ENCODE measurements around the gene RNF220. TPM values are rescaled to one million over a fixed set of nuclear protein-coding genes. Genes with fewer than 3 reads are reported as not detected.

The RNF220 gene
- total RNA-seq, 1 donor from 2014 or later, result 84.4 TPM

DNA sequence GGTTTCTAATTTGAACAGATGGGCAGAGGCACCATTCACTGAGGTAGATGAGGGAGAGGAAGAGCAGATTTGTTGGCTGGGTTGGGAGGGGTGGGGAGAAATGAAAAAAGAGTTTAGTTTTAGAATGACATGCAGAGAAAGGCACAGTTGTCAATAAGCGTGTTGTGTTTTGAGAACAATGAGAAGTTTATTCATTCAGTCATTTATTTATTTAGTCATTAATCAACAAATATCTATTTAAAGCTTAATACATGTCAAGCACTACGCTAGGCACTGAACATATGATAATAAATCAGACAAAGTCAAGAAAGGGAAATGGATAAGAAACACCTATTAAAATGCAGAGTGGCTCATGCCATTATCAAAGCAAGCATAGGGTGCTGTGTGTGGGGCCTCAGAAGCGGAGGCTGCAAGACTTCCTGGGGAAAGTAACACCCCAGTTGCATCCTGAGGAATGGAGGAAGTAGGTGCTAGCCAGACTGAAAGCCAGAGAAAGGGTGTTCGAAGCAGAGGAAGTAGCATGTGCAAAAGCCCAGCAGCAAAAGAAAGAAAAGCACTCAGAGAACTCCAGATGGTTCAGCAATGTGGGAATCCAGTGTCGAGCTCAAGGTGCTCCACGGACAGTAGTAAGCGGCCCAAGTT lies 114.1 kb downstream of the RNF220 start:
- H3K9me3 Mint-ChIP-seq (ENCODE audit: unreplicated experiment), result no peaks in the 10 kb centered on the region
- peaks cover 63% of the 10 kb centered on the region for H3K27me3 Mint-ChIP-seq (ENCODE audit: unreplicated experiment)
- H3K27ac Mint-ChIP-seq (ENCODE audit: unreplicated experiment), result no peak overlapping the region
- H3K4me3 Mint-ChIP-seq (ENCODE audit: unreplicated experiment), result no peak overlapping the region
- TF ChIP-seq, protein P1, sequence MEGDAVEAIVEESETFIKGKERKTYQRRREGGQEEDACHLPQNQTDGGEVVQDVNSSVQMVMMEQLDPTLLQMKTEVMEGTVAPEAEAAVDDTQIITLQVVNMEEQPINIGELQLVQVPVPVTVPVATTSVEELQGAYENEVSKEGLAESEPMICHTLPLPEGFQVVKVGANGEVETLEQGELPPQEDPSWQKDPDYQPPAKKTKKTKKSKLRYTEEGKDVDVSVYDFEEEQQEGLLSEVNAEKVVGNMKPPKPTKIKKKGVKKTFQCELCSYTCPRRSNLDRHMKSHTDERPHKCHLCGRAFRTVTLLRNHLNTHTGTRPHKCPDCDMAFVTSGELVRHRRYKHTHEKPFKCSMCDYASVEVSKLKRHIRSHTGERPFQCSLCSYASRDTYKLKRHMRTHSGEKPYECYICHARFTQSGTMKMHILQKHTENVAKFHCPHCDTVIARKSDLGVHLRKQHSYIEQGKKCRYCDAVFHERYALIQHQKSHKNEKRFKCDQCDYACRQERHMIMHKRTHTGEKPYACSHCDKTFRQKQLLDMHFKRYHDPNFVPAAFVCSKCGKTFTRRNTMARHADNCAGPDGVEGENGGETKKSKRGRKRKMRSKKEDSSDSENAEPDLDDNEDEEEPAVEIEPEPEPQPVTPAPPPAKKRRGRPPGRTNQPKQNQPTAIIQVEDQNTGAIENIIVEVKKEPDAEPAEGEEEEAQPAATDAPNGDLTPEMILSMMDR (IDR thresholded peaks at IDR 0.05), result no peak
- H3K36me3 Mint-ChIP-seq (ENCODE audit: unreplicated experiment), result no peaks in the 10 kb centered on the region
- no peak for DNase-seq (ENCODE audit: extremely low spot score, unreplicated experiment)
- no peaks in the 10 kb centered on the region for H3K4me1 Mint-ChIP-seq (ENCODE audit: unreplicated experiment)

DNA sequence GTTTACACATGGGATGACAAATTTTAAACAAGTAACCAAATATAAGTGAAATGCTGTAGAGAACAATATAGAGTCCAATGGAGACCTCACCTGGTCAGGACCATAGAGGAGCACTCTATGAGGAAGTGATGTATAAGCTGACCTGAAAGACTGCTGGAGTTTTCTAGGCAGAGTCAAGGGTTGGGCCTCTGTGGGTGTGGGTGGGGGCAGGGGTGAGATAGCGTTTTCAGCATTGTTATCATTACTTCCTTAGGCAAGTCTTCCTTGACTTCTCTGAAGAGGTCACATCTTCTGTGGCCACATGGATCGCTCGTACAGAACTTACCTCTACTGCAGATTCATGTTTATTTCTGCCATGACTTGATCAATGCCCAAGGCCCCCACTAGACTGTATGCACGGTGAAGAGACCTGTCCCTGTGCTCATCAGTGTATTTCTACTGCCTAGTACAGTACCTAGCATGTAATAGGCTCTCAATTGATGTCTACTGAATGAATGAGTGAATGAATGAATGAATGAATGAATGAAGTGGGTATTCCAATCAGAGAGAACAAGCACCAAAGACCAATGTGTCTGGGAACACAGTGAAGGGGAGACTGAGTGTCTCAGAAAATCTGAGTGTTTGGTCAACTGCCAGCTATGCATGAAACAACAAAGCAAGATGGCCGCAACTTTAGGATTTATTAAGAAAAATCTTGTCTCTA lies 116.5 kb downstream of the RNF220 start:
- TF ChIP-seq, protein P1 (IDR thresholded peaks at IDR 0.05), result no peak
- no peak for DNase-seq (ENCODE audit: extremely low spot score, unreplicated experiment)
- H3K36me3 Mint-ChIP-seq (ENCODE audit: unreplicated experiment), result no peaks in the 10 kb centered on the region
- H3K27me3 Mint-ChIP-seq (ENCODE audit: unreplicated experiment), result peaks cover 41% of the 10 kb centered on the region
- no peak overlapping the region for H3K27ac Mint-ChIP-seq (ENCODE audit: unreplicated experiment)
- no peaks in the 10 kb centered on the region for H3K9me3 Mint-ChIP-seq (ENCODE audit: unreplicated experiment)
- H3K4me3 Mint-ChIP-seq (ENCODE audit: unreplicated experiment), result no peak overlapping the region
- no peaks in the 10 kb centered on the region for H3K4me1 Mint-ChIP-seq (ENCODE audit: unreplicated experiment)

DNA sequence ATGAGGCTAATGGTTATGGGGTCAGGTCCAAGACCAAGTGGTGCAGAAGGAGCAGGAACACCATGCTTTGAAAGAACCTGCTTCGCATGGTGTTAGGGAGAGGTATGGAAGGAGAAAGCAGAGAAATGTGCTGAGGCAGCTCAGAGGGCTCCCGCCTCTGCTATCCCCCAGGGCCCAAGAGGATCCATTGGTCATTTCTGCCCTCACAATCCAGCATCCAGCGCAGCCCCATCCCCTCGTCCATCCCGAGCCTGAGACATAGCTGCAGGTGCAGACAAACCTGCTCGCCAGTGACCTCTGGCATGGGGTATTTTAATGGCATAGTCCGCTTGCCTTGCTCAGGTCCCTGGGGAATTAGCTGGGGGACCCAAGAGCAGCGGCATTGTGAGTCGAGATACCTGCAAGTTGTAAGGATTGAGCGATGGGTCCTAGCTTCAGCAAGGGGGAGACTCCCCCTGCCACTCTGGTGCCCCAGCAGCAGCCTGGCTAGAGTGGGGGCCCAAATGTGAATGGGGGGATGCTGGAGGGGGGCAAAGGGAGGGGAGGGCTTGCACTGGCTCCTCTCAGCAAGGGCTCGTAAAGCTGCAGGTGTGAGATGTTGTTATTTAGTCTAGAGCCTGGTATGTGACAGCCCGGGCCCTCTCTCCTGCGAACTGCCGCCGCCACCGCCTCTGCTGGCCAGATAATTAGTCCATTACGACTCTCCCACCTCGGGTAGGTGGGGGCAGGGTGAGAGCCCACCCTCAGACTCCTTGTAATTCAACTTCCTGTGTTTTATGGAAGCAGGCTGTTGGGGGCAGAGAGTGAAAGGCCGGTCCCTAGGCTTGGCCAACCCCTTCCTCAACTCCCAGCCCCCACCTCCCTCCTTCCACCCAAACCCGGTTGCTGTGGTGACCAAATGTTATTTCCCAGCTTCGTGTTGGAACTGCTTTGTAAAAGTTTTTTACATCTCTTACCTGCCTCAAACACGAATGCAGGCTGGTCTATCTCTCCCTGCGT lies 118.8 kb downstream of the RNF220 start:
- H3K27me3 Mint-ChIP-seq (ENCODE audit: unreplicated experiment), result peaks cover 29% of the 10 kb centered on the region
- H3K4me1 Mint-ChIP-seq (ENCODE audit: unreplicated experiment), result no peaks in the 10 kb centered on the region
- TF ChIP-seq, protein P1 (IDR thresholded peaks at IDR 0.05), result no peak
- no peaks in the 10 kb centered on the region for H3K36me3 Mint-ChIP-seq (ENCODE audit: unreplicated experiment)
- H3K27ac Mint-ChIP-seq (ENCODE audit: unreplicated experiment), result no peak overlapping the region
- no peaks in the 10 kb centered on the region for H3K9me3 Mint-ChIP-seq (ENCODE audit: unreplicated experiment)
- DNase-seq (ENCODE audit: extremely low spot score, unreplicated experiment), result no peak
- H3K4me3 Mint-ChIP-seq (ENCODE audit: unreplicated experiment), result no peak overlapping the region

DNA sequence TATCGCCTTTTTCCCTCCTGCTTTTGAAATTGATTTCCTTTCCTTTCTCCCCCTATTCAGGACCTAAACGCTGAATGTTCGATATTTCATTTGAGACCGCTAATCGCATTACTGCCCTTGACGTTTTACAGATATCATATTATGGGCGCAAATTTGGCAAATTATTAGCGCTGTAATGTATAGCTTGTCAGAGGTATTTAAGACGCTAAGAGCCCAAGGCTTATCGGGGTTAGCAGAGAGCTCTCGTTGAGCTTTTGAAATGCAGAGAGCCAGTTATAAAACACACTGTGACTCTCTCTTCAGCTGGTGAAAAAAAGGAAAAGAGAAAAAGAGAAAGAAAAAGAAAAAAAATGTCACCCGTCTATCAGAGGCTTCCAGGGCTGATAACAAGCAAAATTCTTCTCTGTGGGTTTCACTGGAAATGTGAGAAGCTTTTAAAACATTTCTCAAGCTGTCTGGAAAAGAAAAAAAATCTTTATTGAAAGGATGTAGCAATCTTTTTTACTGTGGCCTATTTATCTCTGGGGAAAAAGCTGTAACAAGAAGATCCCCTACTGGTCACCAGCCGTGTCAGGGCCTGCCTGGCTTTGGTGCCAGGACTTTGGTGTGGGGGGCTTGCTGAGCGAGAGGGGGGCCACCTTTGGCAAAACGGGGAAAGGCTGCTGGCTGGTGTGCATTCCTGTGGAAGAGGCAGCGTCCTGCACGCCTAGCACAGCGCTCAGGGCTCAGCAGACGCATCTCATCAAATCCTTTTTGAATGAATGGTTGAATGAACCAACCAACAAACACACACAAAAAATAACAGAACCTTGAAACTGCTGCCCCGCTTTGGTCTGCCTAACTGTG lies 119.8 kb downstream of the RNF220 start:
- no peak overlapping the region for H3K27ac Mint-ChIP-seq (ENCODE audit: unreplicated experiment)
- no peak for DNase-seq (ENCODE audit: extremely low spot score, unreplicated experiment)
- TF ChIP-seq, protein P1 (IDR thresholded peaks at IDR 0.05), result no peak
- no peaks in the 10 kb centered on the region for H3K9me3 Mint-ChIP-seq (ENCODE audit: unreplicated experiment)
- no peaks in the 10 kb centered on the region for H3K36me3 Mint-ChIP-seq (ENCODE audit: unreplicated experiment)
- no peaks in the 10 kb centered on the region for H3K4me1 Mint-ChIP-seq (ENCODE audit: unreplicated experiment)
- H3K27me3 Mint-ChIP-seq (ENCODE audit: unreplicated experiment), result peaks cover 20% of the 10 kb centered on the region
- H3K4me3 Mint-ChIP-seq (ENCODE audit: unreplicated experiment), result no peak overlapping the region

Measured in osteocyte (in vitro differentiated cells).